Motor neuron (in vitro differentiated cells): ENCODE data around the gene GOLGA7B. TPM values are rescaled to one million over a fixed set of nuclear protein-coding genes. Genes with fewer than 3 reads are reported as not detected.

Experiments
- total RNA-seq, 8 experiments: library from RNA; unstranded; fragments of 300-600 nt; gene quantifications; 2 replicates each; pipeline versions ENCODE4 v1.2.3 to v1.2.4, GENCODE V29; 2022

The GOLGA7B gene
- total RNA-seq, 8 experiments from 2014 or later = 0.09 to 6.0 (median 1.3) TPM

Other genes with a start within 250 kb of the GOLGA7B start
- 10 to 100 TPM in 5 of 8 experiments, 1 to 10 TPM in 3; 5.1 to 54.0 (median 27.5) TPM for gene MORN4, start 216.3 kb upstream of the GOLGA7B start, total RNA-seq
- gene PI4K2A, start 209.2 kb upstream of the GOLGA7B start, total RNA-seq = 10 to 100 TPM; 10.1 to 46.8 (median 18.4) TPM
- 10 to 100 TPM in 3 of 8 experiments, 1 to 10 TPM in 5; 2.1 to 23.9 (median 7.1) TPM for gene AVPI1, start 162.6 kb upstream of the GOLGA7B start, total RNA-seq
- gene MARVELD1, start 136.1 kb upstream of the GOLGA7B start, total RNA-seq = 10 to 100 TPM in 4 of 8 experiments, 1 to 10 TPM in 4; 2.0 to 37.7 (median 8.2) TPM
- gene ZFYVE27, start 112.7 kb upstream of the GOLGA7B start, total RNA-seq = 10 to 100 TPM; 21.7 to 45.9 (median 31.1) TPM
- gene SFRP5, start 77.8 kb upstream of the GOLGA7B start, total RNA-seq = under 1 TPM in 7 of 8 experiments, not detected in 1; 0.17 to 0.98 (median 0.60) TPM
- 10 to 100 TPM in 1 of 8 experiments, 1 to 10 TPM in 4, under 1 TPM in 2, not detected in 1; 0.17 to 11.5 (median 5.3) TPM for gene CRTAC1, start 180.8 kb downstream of the GOLGA7B start, total RNA-seq